ENCODE measurements around the gene SPDYE4. TPM values are rescaled to one million over a fixed set of nuclear protein-coding genes. Genes with fewer than 3 reads are reported as not detected.

SPDYE4 gene
- total RNA-seq, 1 donor from 2014 or later: not detected

DNA sequence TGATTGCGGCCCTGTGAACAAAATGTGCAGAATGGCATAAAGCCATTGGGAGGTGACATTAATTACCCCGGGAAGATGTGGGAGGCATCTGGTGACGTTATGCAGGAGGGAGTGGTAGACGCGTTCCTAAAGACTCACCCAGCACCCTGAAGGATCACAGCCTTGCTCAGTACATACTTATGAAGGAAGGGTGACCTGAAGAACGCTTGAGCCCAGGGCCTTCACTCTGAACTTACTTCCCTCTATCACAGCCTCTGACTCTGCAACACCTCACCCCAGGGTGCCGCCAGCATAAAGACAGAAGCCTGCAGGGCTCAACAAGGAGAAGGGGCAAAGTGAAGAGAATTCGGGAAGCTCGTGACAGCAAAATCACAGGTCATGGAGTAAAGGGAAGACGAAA is 31.4 kb upstream of the SPDYE4 start:
- Histone ChIP-seq H3K36me3 (ENCODE audit: control insufficient read depth, insufficient read depth, low read length) (no peaks in the 10 kb centered on the region), H3K4me3 (ENCODE audit: low read depth, low read length) (no peak overlapping the region), H3K27me3 (ENCODE audit: control insufficient read depth, insufficient read depth, low read length) (no peaks in the 10 kb centered on the region)
- DNase-seq (ENCODE audit: low read depth): no peak
- TF ChIP-seq, protein P1, sequence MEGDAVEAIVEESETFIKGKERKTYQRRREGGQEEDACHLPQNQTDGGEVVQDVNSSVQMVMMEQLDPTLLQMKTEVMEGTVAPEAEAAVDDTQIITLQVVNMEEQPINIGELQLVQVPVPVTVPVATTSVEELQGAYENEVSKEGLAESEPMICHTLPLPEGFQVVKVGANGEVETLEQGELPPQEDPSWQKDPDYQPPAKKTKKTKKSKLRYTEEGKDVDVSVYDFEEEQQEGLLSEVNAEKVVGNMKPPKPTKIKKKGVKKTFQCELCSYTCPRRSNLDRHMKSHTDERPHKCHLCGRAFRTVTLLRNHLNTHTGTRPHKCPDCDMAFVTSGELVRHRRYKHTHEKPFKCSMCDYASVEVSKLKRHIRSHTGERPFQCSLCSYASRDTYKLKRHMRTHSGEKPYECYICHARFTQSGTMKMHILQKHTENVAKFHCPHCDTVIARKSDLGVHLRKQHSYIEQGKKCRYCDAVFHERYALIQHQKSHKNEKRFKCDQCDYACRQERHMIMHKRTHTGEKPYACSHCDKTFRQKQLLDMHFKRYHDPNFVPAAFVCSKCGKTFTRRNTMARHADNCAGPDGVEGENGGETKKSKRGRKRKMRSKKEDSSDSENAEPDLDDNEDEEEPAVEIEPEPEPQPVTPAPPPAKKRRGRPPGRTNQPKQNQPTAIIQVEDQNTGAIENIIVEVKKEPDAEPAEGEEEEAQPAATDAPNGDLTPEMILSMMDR (IDR thresholded peaks at IDR 0.05; ENCODE audit: insufficient read depth, low read length, poor library complexity, severe bottlenecking): no peak

DNA sequence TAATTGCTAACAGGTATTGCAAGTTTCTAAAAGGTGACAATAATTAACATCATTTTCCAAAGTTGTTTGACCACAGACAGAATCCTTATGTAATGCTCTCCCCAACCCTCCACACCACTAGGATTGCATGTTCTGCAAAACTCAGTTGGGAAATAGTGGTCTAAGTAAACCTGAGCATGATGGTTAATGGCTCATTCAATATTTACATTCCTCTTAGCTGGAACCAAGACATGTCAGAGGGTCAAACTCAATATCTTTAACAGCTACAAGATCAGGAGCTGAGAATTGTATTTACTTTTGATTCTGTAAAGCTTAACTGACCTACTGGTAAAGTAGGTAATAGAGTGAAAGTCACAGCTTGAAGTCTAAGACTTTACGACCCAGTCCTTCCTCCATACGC is 30.7 kb upstream of the SPDYE4 start:
- Histone ChIP-seq H3K4me3 (ENCODE audit: low read depth, low read length) (no peak overlapping the region), H3K36me3 (ENCODE audit: control insufficient read depth, insufficient read depth, low read length) (no peaks in the 10 kb centered on the region), H3K27me3 (ENCODE audit: control insufficient read depth, insufficient read depth, low read length) (no peaks in the 10 kb centered on the region)
- no peak for DNase-seq (ENCODE audit: low read depth)
- TF ChIP-seq, protein P1 (IDR thresholded peaks at IDR 0.05; ENCODE audit: insufficient read depth, low read length, poor library complexity, severe bottlenecking): no peak

DNA sequence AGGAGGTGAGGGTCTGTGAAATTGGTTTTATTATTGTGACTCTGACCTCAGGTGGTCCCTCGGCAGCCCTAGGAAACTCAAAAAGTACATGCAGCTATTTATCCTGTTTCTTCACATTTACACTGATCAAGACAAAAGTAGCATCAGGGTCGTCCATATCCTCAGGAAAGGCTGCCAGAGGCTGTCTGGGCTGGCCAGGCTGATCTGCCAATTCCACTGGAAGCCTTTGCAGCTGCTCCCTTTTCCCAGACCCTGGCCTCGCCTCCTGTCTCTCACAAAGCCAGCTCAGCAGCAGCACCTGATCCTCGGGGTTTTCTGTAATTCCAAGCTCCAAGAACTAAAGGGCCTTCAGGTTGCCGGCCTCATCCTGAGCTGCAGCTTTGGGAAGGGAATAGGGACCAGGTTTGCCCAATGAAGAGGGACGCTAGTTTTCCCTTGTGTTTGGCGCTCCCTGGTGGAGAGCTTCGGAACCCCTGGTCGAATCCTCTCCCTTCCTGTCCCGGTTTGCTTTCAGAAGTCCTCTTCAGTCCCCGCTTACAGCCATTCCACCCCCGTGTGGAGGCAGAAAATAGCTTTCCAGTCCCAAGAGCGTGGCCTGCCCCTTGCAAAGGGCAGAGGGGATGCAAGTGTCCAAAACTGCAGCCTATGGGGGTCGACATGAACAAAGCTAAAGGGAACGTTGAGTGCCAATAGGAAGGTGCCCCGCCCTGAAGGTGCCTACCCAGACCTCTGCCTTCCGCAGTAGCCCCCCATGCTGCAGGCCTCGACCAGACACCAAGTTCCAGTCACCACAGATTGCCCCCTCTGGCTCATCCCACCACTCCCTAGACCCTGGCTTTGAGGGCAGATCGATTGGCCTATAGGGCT is 27.4 kb upstream of the SPDYE4 start:
- H3K27me3 ChIP-seq (ENCODE audit: control insufficient read depth, insufficient read depth, low read length): no peaks in the 10 kb centered on the region
- H3K36me3 ChIP-seq (ENCODE audit: control insufficient read depth, insufficient read depth, low read length): no peaks in the 10 kb centered on the region
- DNase-seq (ENCODE audit: low read depth): no peak
- TF ChIP-seq, protein P1 (IDR thresholded peaks at IDR 0.05; ENCODE audit: insufficient read depth, low read length, poor library complexity, severe bottlenecking): peak; percentile 80
- no peak overlapping the region for H3K4me3 ChIP-seq (ENCODE audit: low read depth, low read length)

DNA sequence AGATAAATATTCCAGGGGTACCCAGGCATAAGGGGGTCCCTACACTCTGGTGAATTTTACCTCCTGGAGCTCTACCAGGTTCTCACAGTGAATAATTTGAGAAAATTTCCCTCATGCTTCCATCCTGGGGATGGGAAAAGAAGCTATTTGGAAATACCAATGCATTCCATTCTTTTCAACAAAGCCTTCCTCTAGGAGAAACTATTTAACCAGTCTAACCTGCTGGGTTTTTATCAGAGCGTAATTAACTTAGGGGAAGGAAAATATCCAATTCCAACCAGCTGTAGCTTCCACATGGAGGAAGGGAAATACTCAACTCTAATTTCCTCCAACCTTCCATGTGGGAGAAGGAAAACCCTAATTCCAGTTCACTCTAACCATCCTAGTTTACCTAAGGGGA is 23.8 kb upstream of the SPDYE4 start:
- TF ChIP-seq, protein P1 (IDR thresholded peaks at IDR 0.05; ENCODE audit: insufficient read depth, low read length, poor library complexity, severe bottlenecking): no peak
- H3K4me3 ChIP-seq (ENCODE audit: low read depth, low read length): no peak overlapping the region
- H3K36me3 ChIP-seq (ENCODE audit: control insufficient read depth, insufficient read depth, low read length): no peaks in the 10 kb centered on the region
- no peak for DNase-seq (ENCODE audit: low read depth)
- H3K27me3 ChIP-seq (ENCODE audit: control insufficient read depth, insufficient read depth, low read length): no peaks in the 10 kb centered on the region

DNA sequence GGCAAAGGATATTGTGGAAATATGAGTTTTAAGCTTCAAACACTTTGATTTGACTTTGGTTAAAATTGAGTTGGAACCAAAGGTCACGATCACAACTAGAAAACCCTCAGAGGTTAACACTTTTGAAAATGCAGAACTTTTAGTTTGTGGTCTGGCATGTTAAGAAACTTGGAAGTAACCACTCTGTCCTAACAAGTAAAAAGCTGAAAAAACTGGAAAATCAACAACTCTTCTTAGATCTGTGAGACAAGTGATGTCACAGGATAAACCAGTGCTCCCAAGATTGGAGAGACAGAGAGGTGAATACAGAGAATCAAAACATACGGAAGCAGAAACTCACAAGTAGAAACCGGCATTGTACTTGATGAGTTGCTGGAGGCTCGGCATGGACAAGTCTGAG is 23.4 kb upstream of the SPDYE4 start:
- Histone ChIP-seq H3K27me3 (ENCODE audit: control insufficient read depth, insufficient read depth, low read length) (no peaks in the 10 kb centered on the region), H3K36me3 (ENCODE audit: control insufficient read depth, insufficient read depth, low read length) (no peaks in the 10 kb centered on the region), H3K4me3 (ENCODE audit: low read depth, low read length) (no peak overlapping the region)
- no peak for DNase-seq (ENCODE audit: low read depth)
- TF ChIP-seq, protein P1 (IDR thresholded peaks at IDR 0.05; ENCODE audit: insufficient read depth, low read length, poor library complexity, severe bottlenecking): no peak

DNA sequence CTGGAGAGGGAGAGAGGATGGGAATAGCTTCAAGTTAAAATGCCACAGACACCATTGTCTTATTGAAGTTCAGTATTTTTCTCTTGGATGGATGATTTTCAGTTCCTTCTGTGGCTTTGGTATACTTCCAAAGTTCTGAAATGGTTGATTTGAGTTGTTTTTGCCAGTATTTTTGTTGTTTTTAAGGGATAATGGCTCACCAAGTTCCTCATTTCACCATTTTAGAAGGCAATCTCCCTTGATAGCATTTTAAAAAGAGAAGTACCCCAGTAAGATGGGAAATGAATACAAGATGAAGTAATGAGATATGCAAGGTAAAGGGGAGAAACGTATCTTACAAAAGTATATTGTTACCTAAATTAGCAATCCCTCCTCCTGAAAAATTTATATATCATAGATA is 18.5 kb upstream of the SPDYE4 start:
- TF ChIP-seq, protein P1 (IDR thresholded peaks at IDR 0.05; ENCODE audit: insufficient read depth, low read length, poor library complexity, severe bottlenecking): no peak
- DNase-seq (ENCODE audit: low read depth): no peak
- H3K36me3 ChIP-seq (ENCODE audit: control insufficient read depth, insufficient read depth, low read length): no peaks in the 10 kb centered on the region
- H3K27me3 ChIP-seq (ENCODE audit: control insufficient read depth, insufficient read depth, low read length): no peaks in the 10 kb centered on the region
- H3K4me3 ChIP-seq (ENCODE audit: low read depth, low read length): no peak overlapping the region
